Uterus (tissue), 4 donors: ENCODE results near the gene DPF3. TPM values are rescaled to one million over a fixed set of nuclear protein-coding genes. Genes with fewer than 3 reads are reported as not detected.

Experiments
- DNase-seq, 2 donors: peaks; one replicate each; pipeline ENCODE4 v3.0.0-alpha.2; 2019 to 2020
- H3K27ac ChIP-seq, 2 donors: fragments of 200-600 bp; sonication (generic); 1 replicate in 1 of 2; 2 replicates in 1 of 2; pipeline ENCODE4 v1.5.1; 2016 to 2018
- H3K27me3 ChIP-seq, 2 donors: fragments of 200-600 bp; sonication (generic); one replicate each; pipeline ENCODE4 v1.5.1; 2018 to 2019; ENCODE audit warnings: control low read depth in 1 of 2
- H3K36me3 ChIP-seq, 2 donors: fragments of 200-600 bp; sonication (generic); one replicate each; pipeline ENCODE4 v1.5.1; 2019; ENCODE audit warnings: control low read depth in 1 of 2
- H3K4me1 ChIP-seq, 2 donors: fragments of 200-600 bp; sonication (generic); one replicate each; pipeline ENCODE4 v1.5.1; 2018 to 2019; ENCODE audit warnings: control low read depth in 1 of 2
- H3K4me3 ChIP-seq, 2 donors: fragments of 200-600 bp; sonication (generic); 1 replicate in 1 of 2; 2 replicates in 1 of 2; pipeline ENCODE4 v1.5.1; 2018 to 2019; ENCODE audit warnings: mild to moderate bottlenecking in 1 of 2
- H3K9me3 ChIP-seq, 2 donors: fragments of 200-600 bp; sonication (generic); one replicate each; pipeline ENCODE4 v1.5.1; 2019; ENCODE audit warnings: control low read depth in 1 of 2
- CTCF ChIP-seq, 4 experiments: fragments of 200-600 bp in 2 of 4; fragments of 450-650 bp in 2 of 4; sonication (generic) in 2 of 4; IDR thresholded peaks; one replicate each; pipeline ENCODE4 v1.5.1; 2016 to 2019; ENCODE audit warnings: antibody characterized with exemption in 4 of 4, mild to moderate bottlenecking in 2 of 4, moderate library complexity in 1 of 4
- POLR2A ChIP-seq, 2 donors: fragments of 450-650 bp; IDR thresholded peaks; one replicate each; pipeline ENCODE4 v1.6.1; 2016; ENCODE audit warnings: antibody characterized with exemption in 2 of 2, mild to moderate bottlenecking in 1 of 2, moderate library complexity in 1 of 2
- intact Hi-C: fragments of 100-400 bp; cut with DNase I; formaldehyde crosslinking; loops from one replicate; pipeline ENCODE4 v1.15.1; 2023; ENCODE audit warnings: low total_unique reads
- total RNA-seq, 4 donors: library from RNA; depleted of rRNA in 3 of 4; stranded (reverse); fragments of >200 nt in 3 of 4; gene quantifications; one replicate each; pipeline versions ENCODE4 v1.1.0 to v1.2.4, GENCODE V29; 2014 to 2023
- donor health status: DM: yes; HTN: yes; CAD: no.

The DPF3 gene
- total RNA-seq, 4 donors from 2014 or later: 1.6 to 2.8 TPM; not detected in 2

- TF ChIP-seq CTCF (IDR thresholded peaks at IDR 0.05): no peak
- TF ChIP-seq POLR2A (IDR thresholded peaks at IDR 0.05): no peak
- Histone ChIP-seq H3K27ac (no peak overlapping the region), H3K4me1 (no peaks in the 10 kb centered on the region), H3K36me3 (no peaks in the 10 kb centered on the region), H3K9me3 (no peaks in the 10 kb centered on the region), H3K27me3 (no peaks in the 10 kb centered on the region), H3K4me3 (no peak overlapping the region)
- intact Hi-C loops: no loop called here
- DNase-seq: no peak
Measured at GRCh38 chr14:72852194-72852593, 41.7 kb downstream of the DPF3 start.

GRCh38 chr14:72851635-72852034 is 42.3 kb downstream of the DPF3 start:
- intact Hi-C loops: no loop called here
- no peaks in the 10 kb centered on the region for H3K27me3 ChIP-seq
- H3K4me3 ChIP-seq: no peak overlapping the region
- H3K9me3 ChIP-seq: no peaks in the 10 kb centered on the region
- no peak for TF ChIP-seq POLR2A (IDR thresholded peaks at IDR 0.05)
- no peak for TF ChIP-seq CTCF (IDR thresholded peaks at IDR 0.05)
- H3K27ac ChIP-seq: no peak overlapping the region
- no peaks in the 10 kb centered on the region for H3K4me1 ChIP-seq
- no peak for DNase-seq
- no peaks in the 10 kb centered on the region for H3K36me3 ChIP-seq

GRCh38 chr14:72850360-72850759 is 43.5 kb downstream of the DPF3 start:
- no peak for DNase-seq
- Histone ChIP-seq H3K36me3 (no peaks in the 10 kb centered on the region), H3K4me3 (no peak overlapping the region), H3K9me3 (no peaks in the 10 kb centered on the region), H3K27me3 (no peaks in the 10 kb centered on the region), H3K27ac (no peak overlapping the region), H3K4me1 (no peaks in the 10 kb centered on the region)
- no peak for TF ChIP-seq POLR2A (IDR thresholded peaks at IDR 0.05)
- no peak for TF ChIP-seq CTCF (IDR thresholded peaks at IDR 0.05)
- intact Hi-C loops: no loop called here

GRCh38 chr14:72849222-72849621 is 44.7 kb downstream of the DPF3 start:
- H3K4me1 ChIP-seq: no peaks in the 10 kb centered on the region
- no peak overlapping the region for H3K4me3 ChIP-seq
- no peak overlapping the region for H3K27ac ChIP-seq
- no peaks in the 10 kb centered on the region for H3K36me3 ChIP-seq
- intact Hi-C loops: no loop called here
- no peaks in the 10 kb centered on the region for H3K9me3 ChIP-seq
- no peaks in the 10 kb centered on the region for H3K27me3 ChIP-seq
- TF ChIP-seq POLR2A (IDR thresholded peaks at IDR 0.05) (no peak), CTCF (IDR thresholded peaks at IDR 0.05) (no peak)
- no peak for DNase-seq

- TF ChIP-seq CTCF (IDR thresholded peaks at IDR 0.05) (no peak), POLR2A (IDR thresholded peaks at IDR 0.05) (no peak)
- intact Hi-C loops: no loop called here
- no peak for DNase-seq
- Histone ChIP-seq H3K27me3 (no peaks in the 10 kb centered on the region), H3K4me1 (no peaks in the 10 kb centered on the region), H3K4me3 (no peak overlapping the region), H3K27ac (no peak overlapping the region), H3K36me3 (no peaks in the 10 kb centered on the region), H3K9me3 (no peaks in the 10 kb centered on the region)
Measured at GRCh38 chr14:72847721-72848120, 46.2 kb downstream of the DPF3 start.
